HepG2 (cell line): ENCODE measurements around the gene SF3A2.
A peak's percentile ranks its signal among the peaks of the same experiment; 100 is the strongest.

Source experiments
- EP300 ChIP-seq, 3 experiments: sonication (generic) in 1 of 3; formaldehyde crosslinking in 1 of 3; IDR thresholded peaks; 2 replicates each; pipeline versions ENCODE4 v1.5.1 to v1.6.1; 2011 to 2020; ENCODE audit warnings: low read depth in 2 of 3, low read length in 2 of 3, borderline replicate concordance in 1 of 3, improper control_type of control experiment in 1 of 3, mild to moderate bottlenecking in 1 of 3, missing genetic modification reagents in 1 of 3, moderate library complexity in 1 of 3
- HMGA1 ChIP-seq: sonication (generic); formaldehyde crosslinking; conservative IDR thresholded peaks from 2 replicates; pipeline ENCODE4 v1.4.0; 2020; ENCODE audit warnings: missing genetic modification reagents
- MEF2D ChIP-seq: sonication (generic); formaldehyde crosslinking; IDR thresholded peaks from 2 replicates; pipeline ENCODE4 v1.5.1; 2020; ENCODE audit warnings: mild to moderate bottlenecking, missing genetic modification reagents
- SUZ12 ChIP-seq: fragments of 150-350 bp; IDR thresholded peaks from 2 replicates; pipeline ENCODE4 v1.6.1; 2014; ENCODE audit warnings: low read depth, low read length
- TAF1 ChIP-seq: sonication (generic); formaldehyde crosslinking; IDR thresholded peaks from 2 replicates; pipeline ENCODE4 v1.4.0; 2020; ENCODE audit warnings: missing genetic modification reagents
- ZFP36 ChIP-seq: fragments of 150-350 bp; IDR thresholded peaks from 2 replicates; pipeline ENCODE4 v1.6.1; 2018; ENCODE audit warnings: borderline replicate concordance, low read length, low read depth; ENCODE audit not compliant: partially characterized antibody
- ZFX ChIP-seq: sonication (generic); formaldehyde crosslinking; IDR thresholded peaks from 2 replicates; pipeline ENCODE4 v1.4.0; 2020; ENCODE audit warnings: mild to moderate bottlenecking, low read depth, missing genetic modification reagents, moderate library complexity
- ZNF251 ChIP-seq: sonication (generic); formaldehyde crosslinking; IDR thresholded peaks from 2 replicates; pipeline ENCODE4 v1.9.0; 2021; ENCODE audit warnings: mild to moderate bottlenecking, missing genetic modification reagents
- TF ChIP-seq, protein P1 (sequence below): sonication (generic); formaldehyde crosslinking; IDR thresholded peaks from 2 replicates; pipeline ENCODE4 v1.5.0; 2020; ENCODE audit warnings: mild to moderate bottlenecking, missing genetic modification reagents
- TF ChIP-seq, protein P2 (sequence below): sonication (generic); formaldehyde crosslinking; conservative IDR thresholded peaks from 2 replicates; pipeline ENCODE4 v1.4.0; 2020; ENCODE audit warnings: mild to moderate bottlenecking, missing genetic modification reagents, moderate library complexity
- TF ChIP-seq, protein P3 (sequence below): sonication (generic); formaldehyde crosslinking; IDR thresholded peaks from 2 replicates; pipeline ENCODE4 v1.4.0; 2020; ENCODE audit warnings: low read depth, mild to moderate bottlenecking, missing genetic modification reagents
- TF ChIP-seq, protein P4 (sequence below): sonication (generic); formaldehyde crosslinking; IDR thresholded peaks from 2 replicates; pipeline ENCODE4 v1.5.0; 2020; ENCODE audit warnings: mild to moderate bottlenecking, missing genetic modification reagents, moderate library complexity
- TF ChIP-seq, protein P5 (sequence below): IDR thresholded peaks from 2 replicates; pipeline ENCODE4 v1.6.1; 2016; ENCODE audit warnings: missing genetic modification reagents, missing compliant biosample characterization

DNA sequence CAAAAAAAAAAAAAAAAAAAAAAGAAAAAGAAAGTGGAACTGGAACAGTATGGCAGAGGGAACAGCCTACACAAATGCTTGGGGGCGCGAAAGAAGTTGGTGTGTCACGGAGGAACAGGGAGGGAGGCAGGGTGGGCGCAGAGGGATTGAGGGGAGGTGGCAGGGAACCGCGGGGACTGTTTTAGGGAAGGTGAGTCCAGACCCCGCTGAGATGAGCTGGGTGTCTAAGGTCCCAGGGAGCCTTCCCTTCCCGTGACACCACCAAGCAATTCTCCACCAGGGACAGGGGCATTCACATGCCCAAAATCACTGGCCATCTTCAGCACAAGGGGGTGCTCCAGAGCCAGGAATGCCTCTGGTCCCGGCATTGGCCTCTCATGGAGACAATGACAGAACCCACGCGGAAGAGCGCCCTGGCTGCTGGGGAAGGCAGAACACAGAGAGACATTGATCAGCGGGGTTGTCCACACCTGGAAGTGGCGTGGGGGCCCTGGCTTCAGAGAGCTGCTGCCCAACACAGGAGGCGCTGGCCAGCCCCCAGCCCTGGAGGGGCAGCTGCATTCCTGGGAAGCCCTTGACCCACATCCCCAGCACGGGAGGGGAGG lies 38.4 kb downstream of the SF3A2 start:
- TF ChIP-seq, protein P1, sequence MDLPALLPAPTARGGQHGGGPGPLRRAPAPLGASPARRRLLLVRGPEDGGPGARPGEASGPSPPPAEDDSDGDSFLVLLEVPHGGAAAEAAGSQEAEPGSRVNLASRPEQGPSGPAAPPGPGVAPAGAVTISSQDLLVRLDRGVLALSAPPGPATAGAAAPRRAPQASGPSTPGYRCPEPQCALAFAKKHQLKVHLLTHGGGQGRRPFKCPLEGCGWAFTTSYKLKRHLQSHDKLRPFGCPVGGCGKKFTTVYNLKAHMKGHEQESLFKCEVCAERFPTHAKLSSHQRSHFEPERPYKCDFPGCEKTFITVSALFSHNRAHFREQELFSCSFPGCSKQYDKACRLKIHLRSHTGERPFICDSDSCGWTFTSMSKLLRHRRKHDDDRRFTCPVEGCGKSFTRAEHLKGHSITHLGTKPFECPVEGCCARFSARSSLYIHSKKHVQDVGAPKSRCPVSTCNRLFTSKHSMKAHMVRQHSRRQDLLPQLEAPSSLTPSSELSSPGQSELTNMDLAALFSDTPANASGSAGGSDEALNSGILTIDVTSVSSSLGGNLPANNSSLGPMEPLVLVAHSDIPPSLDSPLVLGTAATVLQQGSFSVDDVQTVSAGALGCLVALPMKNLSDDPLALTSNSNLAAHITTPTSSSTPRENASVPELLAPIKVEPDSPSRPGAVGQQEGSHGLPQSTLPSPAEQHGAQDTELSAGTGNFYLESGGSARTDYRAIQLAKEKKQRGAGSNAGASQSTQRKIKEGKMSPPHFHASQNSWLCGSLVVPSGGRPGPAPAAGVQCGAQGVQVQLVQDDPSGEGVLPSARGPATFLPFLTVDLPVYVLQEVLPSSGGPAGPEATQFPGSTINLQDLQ (CRISPR knock-in tag) = no peak
- TF ChIP-seq, protein P2, sequence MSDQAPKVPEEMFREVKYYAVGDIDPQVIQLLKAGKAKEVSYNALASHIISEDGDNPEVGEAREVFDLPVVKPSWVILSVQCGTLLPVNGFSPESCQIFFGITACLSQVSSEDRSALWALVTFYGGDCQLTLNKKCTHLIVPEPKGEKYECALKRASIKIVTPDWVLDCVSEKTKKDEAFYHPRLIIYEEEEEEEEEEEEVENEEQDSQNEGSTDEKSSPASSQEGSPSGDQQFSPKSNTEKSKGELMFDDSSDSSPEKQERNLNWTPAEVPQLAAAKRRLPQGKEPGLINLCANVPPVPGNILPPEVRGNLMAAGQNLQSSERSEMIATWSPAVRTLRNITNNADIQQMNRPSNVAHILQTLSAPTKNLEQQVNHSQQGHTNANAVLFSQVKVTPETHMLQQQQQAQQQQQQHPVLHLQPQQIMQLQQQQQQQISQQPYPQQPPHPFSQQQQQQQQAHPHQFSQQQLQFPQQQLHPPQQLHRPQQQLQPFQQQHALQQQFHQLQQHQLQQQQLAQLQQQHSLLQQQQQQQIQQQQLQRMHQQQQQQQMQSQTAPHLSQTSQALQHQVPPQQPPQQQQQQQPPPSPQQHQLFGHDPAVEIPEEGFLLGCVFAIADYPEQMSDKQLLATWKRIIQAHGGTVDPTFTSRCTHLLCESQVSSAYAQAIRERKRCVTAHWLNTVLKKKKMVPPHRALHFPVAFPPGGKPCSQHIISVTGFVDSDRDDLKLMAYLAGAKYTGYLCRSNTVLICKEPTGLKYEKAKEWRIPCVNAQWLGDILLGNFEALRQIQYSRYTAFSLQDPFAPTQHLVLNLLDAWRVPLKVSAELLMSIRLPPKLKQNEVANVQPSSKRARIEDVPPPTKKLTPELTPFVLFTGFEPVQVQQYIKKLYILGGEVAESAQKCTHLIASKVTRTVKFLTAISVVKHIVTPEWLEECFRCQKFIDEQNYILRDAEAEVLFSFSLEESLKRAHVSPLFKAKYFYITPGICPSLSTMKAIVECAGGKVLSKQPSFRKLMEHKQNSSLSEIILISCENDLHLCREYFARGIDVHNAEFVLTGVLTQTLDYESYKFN (CRISPR knock-in tag) = no peak
- TF ChIP-seq HMGA1 (CRISPR knock-in tag) (no peak), EP300 (IDR thresholded peaks at IDR 0.05; ENCODE audit: low read depth in 2 of 2, low read length in 2 of 2) (no peak), EP300 (CRISPR knock-in tag; IDR thresholded peaks at IDR 0.05; ENCODE audit: borderline replicate concordance) (no peak), SUZ12 (no peak), MEF2D (CRISPR knock-in tag) (no peak), ZFX (no peak), ZFP36 (no peak), TAF1 (CRISPR knock-in tag) (no peak), ZNF251 (CRISPR knock-in tag) (no peak)
- TF ChIP-seq, protein P3, sequence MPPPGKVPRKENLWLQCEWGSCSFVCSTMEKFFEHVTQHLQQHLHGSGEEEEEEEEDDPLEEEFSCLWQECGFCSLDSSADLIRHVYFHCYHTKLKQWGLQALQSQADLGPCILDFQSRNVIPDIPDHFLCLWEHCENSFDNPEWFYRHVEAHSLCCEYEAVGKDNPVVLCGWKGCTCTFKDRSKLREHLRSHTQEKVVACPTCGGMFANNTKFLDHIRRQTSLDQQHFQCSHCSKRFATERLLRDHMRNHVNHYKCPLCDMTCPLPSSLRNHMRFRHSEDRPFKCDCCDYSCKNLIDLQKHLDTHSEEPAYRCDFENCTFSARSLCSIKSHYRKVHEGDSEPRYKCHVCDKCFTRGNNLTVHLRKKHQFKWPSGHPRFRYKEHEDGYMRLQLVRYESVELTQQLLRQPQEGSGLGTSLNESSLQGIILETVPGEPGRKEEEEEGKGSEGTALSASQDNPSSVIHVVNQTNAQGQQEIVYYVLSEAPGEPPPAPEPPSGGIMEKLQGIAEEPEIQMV = no peak
- TF ChIP-seq, protein P4, sequence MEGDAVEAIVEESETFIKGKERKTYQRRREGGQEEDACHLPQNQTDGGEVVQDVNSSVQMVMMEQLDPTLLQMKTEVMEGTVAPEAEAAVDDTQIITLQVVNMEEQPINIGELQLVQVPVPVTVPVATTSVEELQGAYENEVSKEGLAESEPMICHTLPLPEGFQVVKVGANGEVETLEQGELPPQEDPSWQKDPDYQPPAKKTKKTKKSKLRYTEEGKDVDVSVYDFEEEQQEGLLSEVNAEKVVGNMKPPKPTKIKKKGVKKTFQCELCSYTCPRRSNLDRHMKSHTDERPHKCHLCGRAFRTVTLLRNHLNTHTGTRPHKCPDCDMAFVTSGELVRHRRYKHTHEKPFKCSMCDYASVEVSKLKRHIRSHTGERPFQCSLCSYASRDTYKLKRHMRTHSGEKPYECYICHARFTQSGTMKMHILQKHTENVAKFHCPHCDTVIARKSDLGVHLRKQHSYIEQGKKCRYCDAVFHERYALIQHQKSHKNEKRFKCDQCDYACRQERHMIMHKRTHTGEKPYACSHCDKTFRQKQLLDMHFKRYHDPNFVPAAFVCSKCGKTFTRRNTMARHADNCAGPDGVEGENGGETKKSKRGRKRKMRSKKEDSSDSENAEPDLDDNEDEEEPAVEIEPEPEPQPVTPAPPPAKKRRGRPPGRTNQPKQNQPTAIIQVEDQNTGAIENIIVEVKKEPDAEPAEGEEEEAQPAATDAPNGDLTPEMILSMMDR (CRISPR knock-in tag) = peak; percentile 92
- TF ChIP-seq, protein P5, sequence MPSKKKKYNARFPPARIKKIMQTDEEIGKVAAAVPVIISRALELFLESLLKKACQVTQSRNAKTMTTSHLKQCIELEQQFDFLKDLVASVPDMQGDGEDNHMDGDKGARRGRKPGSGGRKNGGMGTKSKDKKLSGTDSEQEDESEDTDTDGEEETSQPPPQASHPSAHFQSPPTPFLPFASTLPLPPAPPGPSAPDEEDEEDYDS = no peak
